ENCODE measurements around the gene CELF4.

CELF4 gene

DNA sequence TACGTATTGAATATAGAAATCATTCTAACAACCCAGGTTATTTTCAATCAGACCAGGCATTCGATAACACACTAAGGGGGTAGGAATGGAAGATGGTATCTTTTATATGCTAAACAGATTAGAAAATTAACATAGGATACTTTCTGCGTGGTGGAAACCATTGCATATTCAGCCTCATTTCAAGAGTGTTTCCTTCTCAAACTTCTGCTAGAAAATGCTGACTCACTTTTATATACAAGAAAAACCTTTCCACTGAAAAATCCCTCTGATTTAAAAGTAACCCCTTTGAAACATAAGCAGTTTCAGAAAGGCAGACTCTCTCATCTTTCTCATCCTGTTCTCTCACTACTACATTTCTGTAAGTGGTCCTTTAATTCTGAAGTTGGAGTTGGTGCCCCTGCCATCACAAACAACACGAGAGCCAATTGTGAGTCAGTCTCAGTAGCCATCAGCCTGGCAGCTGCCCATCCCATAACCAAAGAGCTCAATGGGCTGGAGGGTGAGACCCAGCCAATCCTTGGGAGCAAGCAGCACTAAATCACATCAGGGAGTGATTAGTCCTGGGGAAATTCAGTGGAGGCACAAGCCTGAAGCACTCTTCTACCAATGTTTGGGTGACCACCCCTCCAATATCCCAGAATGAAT is 343.1 kb downstream of the CELF4 start:
- DNase-seq (ENCODE audit: low spot score): no peak

- DNase-seq (ENCODE audit: low spot score): no peak
Observed at GRCh38 chr18:37219257-37219656, 346.3 kb downstream of the CELF4 start.

DNA sequence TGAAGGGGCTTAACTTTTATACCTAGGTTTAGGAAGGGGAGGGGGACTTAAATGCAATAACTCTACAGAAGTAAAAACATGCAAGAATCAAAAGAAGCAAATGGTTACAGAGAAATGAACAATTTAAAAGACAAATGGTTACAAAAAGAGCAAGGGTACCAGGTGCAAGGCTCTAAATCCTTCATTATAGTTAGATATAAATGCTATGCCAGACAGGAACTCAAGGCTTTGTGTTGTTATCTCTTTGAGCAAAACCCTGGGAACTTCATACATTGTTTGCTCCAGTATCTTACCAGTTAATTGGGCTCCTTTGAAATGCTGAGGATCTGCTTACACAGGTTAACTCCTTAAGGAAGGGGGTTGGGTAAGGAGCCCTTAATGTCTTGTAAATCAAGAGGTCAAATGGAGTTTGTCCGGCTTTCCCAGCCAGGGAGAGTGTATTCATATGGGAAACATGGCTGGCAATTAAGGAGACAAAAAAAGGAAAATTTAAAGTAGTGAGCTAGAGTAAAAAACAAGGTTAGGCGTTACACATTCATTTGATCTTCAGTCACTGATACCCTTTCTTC is 347.5 kb downstream of the CELF4 start:
- DNase-seq (ENCODE audit: low spot score): no peak

GRCh38 chr18:37210781-37211180 is 354.8 kb downstream of the CELF4 start:
- DNase-seq (ENCODE audit: low spot score): no peak

DNA sequence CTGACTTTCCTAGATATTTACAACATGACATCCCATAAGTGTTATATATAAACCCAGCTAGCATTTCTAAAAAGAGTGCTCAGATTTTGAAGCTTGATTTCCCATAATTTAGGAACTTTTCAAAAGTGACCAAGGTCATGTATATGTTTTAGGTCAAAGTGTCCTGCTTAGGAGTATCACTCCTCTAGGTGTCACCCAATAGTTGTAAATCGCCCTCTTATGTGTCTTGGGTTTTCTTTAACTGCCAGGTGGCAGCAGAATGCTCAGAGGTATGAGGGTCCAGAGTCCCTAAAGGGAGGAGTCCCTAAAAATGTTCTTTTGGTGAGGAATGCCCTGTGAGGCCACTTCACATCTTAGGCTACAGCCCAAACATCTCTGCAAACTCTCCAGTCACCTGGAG is 358.3 kb downstream of the CELF4 start:
- DNase-seq (ENCODE audit: low spot score): no peak

DNA sequence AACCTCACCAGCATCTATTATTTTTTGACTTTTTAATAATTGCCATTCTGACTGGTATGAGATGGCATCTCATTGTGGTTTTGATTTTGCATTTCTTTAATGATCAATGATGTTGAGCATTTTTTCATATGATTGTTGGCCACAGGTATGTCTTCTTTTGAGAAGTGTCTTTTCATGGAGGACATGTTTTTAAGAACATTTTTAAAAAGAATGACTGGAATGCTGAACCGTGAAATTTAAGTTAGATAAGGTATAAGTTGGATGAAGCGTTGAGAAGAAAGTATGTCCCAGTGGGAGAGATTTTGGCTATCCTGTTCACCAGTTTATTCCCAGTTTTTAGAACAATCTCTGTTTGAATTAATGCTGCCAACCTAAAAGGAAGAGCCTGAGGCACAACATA is 365.9 kb downstream of the CELF4 start:
- DNase-seq (ENCODE audit: low spot score): no peak
